ENCODE measurements around the gene TRAPPC6A. TPM values are rescaled to one million over a fixed set of nuclear protein-coding genes. Genes with fewer than 3 reads are reported as not detected.

Gene TRAPPC6A
- total and polyA plus RNA-seq, 9 of the 15 experiments (the other 6 are each of a cell fraction or from before 2014, with no cell fraction given): 0.82 to 23.6 (median 11.6) TPM

- no peak for TF ChIP-seq ZNF311 (CRISPR knock-in tag; IDR thresholded peaks at IDR 0.05)
- peak; percentile 46 for TF ChIP-seq KDM5B (IDR thresholded peaks at IDR 0.05; ENCODE audit: insufficient replicate concordance, low read depth, low read length)
- TF ChIP-seq CAMTA2 (CRISPR knock-in tag; conservative IDR thresholded peaks at IDR 0.05): 0 out of 2 replicates have a peak, but pooled peaks have one; percentile 23
- no peak for TF ChIP-seq ZNF77 (CRISPR knock-in tag; IDR thresholded peaks at IDR 0.05)
- TF ChIP-seq YY1 (IDR thresholded peaks at IDR 0.05; ENCODE audit: borderline replicate concordance in 1 of 3, control insufficient read depth in 1 of 3, extremely low read depth in 1 of 3, insufficient read depth in 3 of 3, insufficient read length in 1 of 3, insufficient replicate concordance in 2 of 3, low read depth in 1 of 3, low read length in 2 of 3): peak in 2 of 3 experiments; percentile 12 to 49
- TF ChIP-seq NCOA4 (IDR thresholded peaks at IDR 0.05; ENCODE audit: partially characterized antibody): no peak
- TF ChIP-seq ZNF217 (CRISPR knock-in tag; IDR thresholded peaks at IDR 0.05): no peak
- peak; percentile 53; the same call in 1 of the 2 replicates for TF ChIP-seq POLR2AphosphoS5 (IDR thresholded peaks at IDR 0.05; ENCODE audit: control insufficient read depth, insufficient read depth, low read depth, low read length)
- TF ChIP-seq JUND (IDR thresholded peaks at IDR 0.05; ENCODE audit: borderline replicate concordance, low read depth, low read length): peak; percentile 43
- no peak; the same call in 2 of the 3 replicates for TF ChIP-seq JUND (tag; IDR thresholded peaks at IDR 0.05; ENCODE audit: borderline replicate concordance, low read depth, low read length)
- TF ChIP-seq E2F3 (CRISPR knock-in tag; IDR thresholded peaks at IDR 0.05): 0 out of 2 replicates have a peak, but pooled peaks have one; percentile 63
- TF ChIP-seq CGGBP1 (CRISPR knock-in tag; IDR thresholded peaks at IDR 0.05): no peak
- peak; percentile 80 for TF ChIP-seq HNRNPLL (IDR thresholded peaks at IDR 0.05; ENCODE audit: low read depth, low read length, poor library complexity, severe bottlenecking)
- peak; percentile 80 for TF ChIP-seq FIP1L1 (IDR thresholded peaks at IDR 0.05; ENCODE audit: low read depth, low read length, poor library complexity, severe bottlenecking)
- TF ChIP-seq TEAD2 (tag; IDR thresholded peaks at IDR 0.05): no peak
- no peak for TF ChIP-seq NFYB (IDR thresholded peaks at IDR 0.05; ENCODE audit: extremely low read depth, insufficient read length)
- no peak for TF ChIP-seq ARHGAP35 (IDR thresholded peaks at IDR 0.05; ENCODE audit: partially characterized antibody)
- TF ChIP-seq ZNF184 (CRISPR knock-in tag; IDR thresholded peaks at IDR 0.05): no peak
- no peak for TF ChIP-seq ZNF668 (CRISPR knock-in tag; IDR thresholded peaks at IDR 0.05)
- TF ChIP-seq DPF2 (IDR thresholded peaks at IDR 0.05): no peak
- TF ChIP-seq MTA3 (IDR thresholded peaks at IDR 0.05; ENCODE audit: borderline replicate concordance): peak; percentile 79
- no peak for TF ChIP-seq ZBTB8A (IDR thresholded peaks at IDR 0.05; ENCODE audit: partially characterized antibody)
- TF ChIP-seq TCF3 (CRISPR knock-in tag; IDR thresholded peaks at IDR 0.05): no peak; the same call in 1 of the 2 replicates
- TF ChIP-seq ZBTB7A (IDR thresholded peaks at IDR 0.05; ENCODE audit: borderline replicate concordance, control insufficient read depth, low read depth, low read length): peak; percentile 59; the same call in 1 of the 2 replicates
- peak; percentile 96 for TF ChIP-seq NFIC (IDR thresholded peaks at IDR 0.05)
- peak; percentile 64 for TF ChIP-seq MYC (IDR thresholded peaks at IDR 0.05; ENCODE audit: low read depth, low read length)
- peak; percentile 83 for TF ChIP-seq MYC (CRISPR knock-in tag; IDR thresholded peaks at IDR 0.05; ENCODE audit: borderline replicate concordance, low read depth)
- TF ChIP-seq SMAD1 (IDR thresholded peaks at IDR 0.05; ENCODE audit: low read depth, low read length, partially characterized antibody): peak; percentile 61
- TF ChIP-seq RBM15 (IDR thresholded peaks at IDR 0.05; ENCODE audit: insufficient read depth, low read length): no peak
- no peak for TF ChIP-seq BRD9 (IDR thresholded peaks at IDR 0.05; ENCODE audit: low read depth, partially characterized antibody)
Measured at GRCh38 chr19:45179072-45179891, 1.2 kb upstream of the TRAPPC6A start (continued).

All from K562 (cell line).